Brain microvascular endothelial cell (primary cell): Measurements from ENCODE around the gene MYH9.

Experiments used
- DNase-seq: peaks from one replicate; pipeline ENCODE4 v3.0.0-alpha.2; 2020
- H3K27ac ChIP-seq: fragments of 250-450 bp; sonication (Bioruptor Pico); 2 replicates; pipeline ENCODE4 v1.5.1; 2020; ENCODE audit warnings: mild to moderate bottlenecking, moderate library complexity
- H3K27me3 ChIP-seq: fragments of 250-450 bp; sonication (Bioruptor Pico); replicated peaks from 2 replicates; pipeline ENCODE4 v1.5.1; 2020; ENCODE audit warnings: mild to moderate bottlenecking
- H3K36me3 ChIP-seq: fragments of 250-450 bp; sonication (Bioruptor Pico); replicated peaks from 2 replicates; pipeline ENCODE4 v1.5.1; 2020; ENCODE audit warnings: mild to moderate bottlenecking
- H3K4me3 ChIP-seq: 2 replicates; pipeline ENCODE4 v1.5.1; 2011; ENCODE audit warnings: low read depth, mild to moderate bottlenecking, control low read depth, low read length, moderate library complexity
- in situ Hi-C: cut with HindIII; loops from 2 replicates; pipeline ENCODE4 v1.10.0; 2017; ENCODE audit warnings: low sequenced_read_pairs, low pct_ligation_motif_present
- TF ChIP-seq, protein P1 (sequence below): IDR thresholded peaks from 2 replicates; pipeline ENCODE4 v1.5.1; 2011; ENCODE audit warnings: low read depth, mild to moderate bottlenecking, moderate library complexity, low read length, control low read depth, inconsistent platforms; ENCODE audit errors: missing control alignments

Gene MYH9

GRCh38 chr22:36337365-36338130 lies 50.2 kb downstream of the MYH9 start:
- no peaks in the 10 kb centered on the region for H3K27me3 ChIP-seq
- H3K36me3 ChIP-seq, result peaks cover 96% of the 10 kb centered on the region
- H3K27ac ChIP-seq, result peak overlapping the region; percentile 19
- in situ Hi-C loops, result loop anchor here (25.0 kb wide), 1 partner anchor 125 kb away; no protein-coding TSS in a partner anchor
- H3K4me3 ChIP-seq, result no peak overlapping the region
- DNase-seq, result no peak
- TF ChIP-seq, protein P1, sequence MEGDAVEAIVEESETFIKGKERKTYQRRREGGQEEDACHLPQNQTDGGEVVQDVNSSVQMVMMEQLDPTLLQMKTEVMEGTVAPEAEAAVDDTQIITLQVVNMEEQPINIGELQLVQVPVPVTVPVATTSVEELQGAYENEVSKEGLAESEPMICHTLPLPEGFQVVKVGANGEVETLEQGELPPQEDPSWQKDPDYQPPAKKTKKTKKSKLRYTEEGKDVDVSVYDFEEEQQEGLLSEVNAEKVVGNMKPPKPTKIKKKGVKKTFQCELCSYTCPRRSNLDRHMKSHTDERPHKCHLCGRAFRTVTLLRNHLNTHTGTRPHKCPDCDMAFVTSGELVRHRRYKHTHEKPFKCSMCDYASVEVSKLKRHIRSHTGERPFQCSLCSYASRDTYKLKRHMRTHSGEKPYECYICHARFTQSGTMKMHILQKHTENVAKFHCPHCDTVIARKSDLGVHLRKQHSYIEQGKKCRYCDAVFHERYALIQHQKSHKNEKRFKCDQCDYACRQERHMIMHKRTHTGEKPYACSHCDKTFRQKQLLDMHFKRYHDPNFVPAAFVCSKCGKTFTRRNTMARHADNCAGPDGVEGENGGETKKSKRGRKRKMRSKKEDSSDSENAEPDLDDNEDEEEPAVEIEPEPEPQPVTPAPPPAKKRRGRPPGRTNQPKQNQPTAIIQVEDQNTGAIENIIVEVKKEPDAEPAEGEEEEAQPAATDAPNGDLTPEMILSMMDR, result no peak

- H3K27me3 ChIP-seq, result no peaks in the 10 kb centered on the region
- TF ChIP-seq, protein P1, result no peak
Measured at GRCh38 chr22:36336246-36337182, 51.3 kb downstream of the MYH9 start.

GRCh38 chr22:36335621-36336020 lies 52.1 kb downstream of the MYH9 start:
- in situ Hi-C loops, result loop anchor here (25.0 kb wide), 1 partner anchor 127 kb away; no protein-coding TSS in a partner anchor
- H3K4me3 ChIP-seq, result no peak overlapping the region
- H3K27me3 ChIP-seq, result no peaks in the 10 kb centered on the region
- no peak for DNase-seq
- peak overlapping the region; percentile 98 for H3K27ac ChIP-seq
- TF ChIP-seq, protein P1, result no peak
- H3K36me3 ChIP-seq, result peaks cover 93% of the 10 kb centered on the region

More at GRCh38 chr22:36336246-36337182, 51.3 kb downstream of the MYH9 start:
- Histone ChIP-seq H3K4me3 (no peak overlapping the region), H3K36me3 (peaks cover 93% of the 10 kb centered on the region), H3K27ac (peak overlapping the region; percentile 98)
- DNase-seq, result no peak
- in situ Hi-C loops, result loop anchor here (25.0 kb wide), 1 partner anchor 126 kb away; no protein-coding TSS in a partner anchor

- TF ChIP-seq, protein P1, result no peak
- Histone ChIP-seq H3K27ac (peak overlapping the region; percentile 98), H3K36me3 (peaks cover 93% of the 10 kb centered on the region), H3K4me3 (no peak overlapping the region), H3K27me3 (no peaks in the 10 kb centered on the region)
- DNase-seq, result no peak
- in situ Hi-C loops, result loop anchor here (25.0 kb wide), 1 partner anchor 127 kb away; no protein-coding TSS in a partner anchor
Measured at GRCh38 chr22:36334821-36335603, 52.8 kb downstream of the MYH9 start.
